K562 (cell line): Measurements from ENCODE around the gene SPRR2E. TPM values are rescaled to one million over a fixed set of nuclear protein-coding genes. Genes with fewer than 3 reads are reported as not detected.

ENCODE experiments used
- ATF1 ChIP-seq, 2 experiments: fragments of 450-650 bp in 1 of 2; IDR thresholded peaks; 2 replicates each; pipeline ENCODE4 v1.6.1; 2016; ENCODE audit warnings: missing compliant biosample characterization in 1 of 2, missing genetic modification characterization in 1 of 2
- BCL6 ChIP-seq: fragments of 250-450 bp; sonication (Bioruptor Pico); IDR thresholded peaks from 2 replicates; pipeline ENCODE4 v1.4.0; 2020
- CREM ChIP-seq: IDR thresholded peaks from 2 replicates; pipeline ENCODE4 v1.6.1; 2014; ENCODE audit warnings: antibody characterized with exemption, low read depth
- EP300 ChIP-seq: IDR thresholded peaks from 2 replicates; pipeline ENCODE4 v1.6.1; 2012; ENCODE audit warnings: low read length, improper control_type of control experiment
- FOXM1 ChIP-seq, 2 experiments: fragments of 450-650 bp in 1 of 2; sonication (generic) in 1 of 2; formaldehyde crosslinking in 1 of 2; IDR thresholded peaks; 2 replicates each; pipeline versions ENCODE4 v1.6.1 to v1.9.0; 2017 to 2022; ENCODE audit warnings: low read depth in 2 of 2, mild to moderate bottlenecking in 2 of 2, missing genetic modification reagents in 1 of 2, moderate library complexity in 1 of 2
- HDGF ChIP-seq: fragments of 450-650 bp; IDR thresholded peaks from 2 replicates; pipeline ENCODE4 v1.6.1; 2016
- KAT7 ChIP-seq: sonication (generic); formaldehyde crosslinking; IDR thresholded peaks from 2 replicates; pipeline ENCODE4 v1.8.0; 2022; ENCODE audit warnings: missing genetic modification reagents, mild to moderate bottlenecking, borderline replicate concordance
- KLF16 ChIP-seq: IDR thresholded peaks from 2 replicates; pipeline ENCODE4 v1.6.1; 2016; ENCODE audit warnings: antibody characterized with exemption
- MYC ChIP-seq, 2 experiments: fragments of 250-450 bp in 1 of 2; sonication (Bioruptor Pico) in 1 of 2; IDR thresholded peaks; 2 replicates each; pipeline versions ENCODE4 v1.5.1 to v1.6.1; 2012 to 2021; ENCODE audit warnings: low read depth in 2 of 2, borderline replicate concordance in 1 of 2, improper control_type of control experiment in 1 of 2, low read length in 1 of 2, mild to moderate bottlenecking in 1 of 2, moderate library complexity in 1 of 2
- MYNN ChIP-seq, 2 experiments: sonication (generic); formaldehyde crosslinking in 1 of 2; IDR thresholded peaks; 2 replicates each; pipeline versions ENCODE4 v1.5.0 to v1.6.1; 2016 to 2020; ENCODE audit warnings: antibody characterized with exemption in 1 of 2, missing genetic modification reagents in 1 of 2
- POLR2AphosphoS5 ChIP-seq: IDR thresholded peaks from 2 replicates; pipeline ENCODE4 v1.6.1; 2011; ENCODE audit warnings: mild to moderate bottlenecking, low read depth, low read length, moderate library complexity; ENCODE audit not compliant: control insufficient read depth, insufficient read depth
- POLR2G ChIP-seq: fragments of 200-400 bp; formaldehyde crosslinking; IDR thresholded peaks from 2 replicates; pipeline ENCODE4 v1.6.1; 2017; ENCODE audit warnings: low read depth, mild to moderate bottlenecking, antibody characterized with exemption, low read length, moderate library complexity
- PRPF4 ChIP-seq: fragments of 200-400 bp; formaldehyde crosslinking; IDR thresholded peaks from one replicate; pipeline ENCODE4 v1.6.1; 2017; ENCODE audit warnings: low read length, low read depth, mild to moderate bottlenecking; ENCODE audit not compliant: insufficient read depth, poor library complexity, severe bottlenecking
- SOX6 ChIP-seq: fragments of 450-650 bp; IDR thresholded peaks from 2 replicates; pipeline ENCODE4 v1.6.1; 2014; ENCODE audit warnings: mild to moderate bottlenecking
- ZNF695 ChIP-seq: fragments of 450-650 bp; formaldehyde crosslinking; IDR thresholded peaks from 2 replicates; pipeline ENCODE4 v1.4.0; 2020; ENCODE audit warnings: mild to moderate bottlenecking, moderate library complexity
- ZNF766 ChIP-seq: fragments of 200-800 bp; sonication (Bioruptor generic); conservative IDR thresholded peaks from 2 replicates; pipeline ENCODE4 v1.6.1; 2016; ENCODE audit warnings: missing genetic modification characterization, missing compliant biosample characterization
- polyA plus RNA-seq, 8 experiments: library from polyadenylated mRNA; depleted of rRNA in 4 of 8; stranded (reverse) in 5 of 8; unstranded in 3 of 8; fragments of >200 nt; fragmentation: Nextera tagmentation in 2 of 8; fragmentation: Illumina TruSeq in 1 of 8; extraction: Ambion mirVana in 2 of 8; extraction: Trizol in 1 of 8; gene quantifications; 2 replicates each; pipeline versions ENCODE4 v1.2.1 to v1.2.3, GENCODE V29; 2011 to 2014; ENCODE audit warnings: inconsistent platforms in 1 of 8, missing spikeins in 1 of 8
- total RNA-seq, 7 experiments: library from RNA; depleted of rRNA in 6 of 7; stranded (reverse); fragments of >200 nt in 6 of 7; fragmentation: Illumina TruSeq in 2 of 7; extraction: Trizol in 2 of 7; gene quantifications; 2 replicates each; pipeline versions ENCODE4 v1.2.1 to v1.2.3, GENCODE V29; 2011 to 2021; ENCODE audit warnings: low replicate concordance in 1 of 7
- TF ChIP-seq, protein P1 (sequence below): fragments of 200-800 bp; sonication (Bioruptor generic); IDR thresholded peaks from 2 replicates; pipeline ENCODE4 v1.6.1; 2017; ENCODE audit warnings: missing genetic modification characterization, missing compliant biosample characterization
- TF ChIP-seq, protein P2 (sequence below): IDR thresholded peaks from 2 replicates; pipeline ENCODE4 v1.6.1; 2011; ENCODE audit not compliant: insufficient read length; ENCODE audit errors: extremely low read depth
- TF ChIP-seq, protein P3 (sequence below): sonication (generic); formaldehyde crosslinking; IDR thresholded peaks from 2 replicates; pipeline ENCODE4 v1.8.1; 2023; ENCODE audit warnings: mild to moderate bottlenecking, missing genetic modification reagents, moderate library complexity

The SPRR2E gene
- total and polyA plus RNA-seq, 9 of the 15 experiments (the other 6 are each of a cell fraction or from before 2014, with no cell fraction given) = not detected

DNA sequence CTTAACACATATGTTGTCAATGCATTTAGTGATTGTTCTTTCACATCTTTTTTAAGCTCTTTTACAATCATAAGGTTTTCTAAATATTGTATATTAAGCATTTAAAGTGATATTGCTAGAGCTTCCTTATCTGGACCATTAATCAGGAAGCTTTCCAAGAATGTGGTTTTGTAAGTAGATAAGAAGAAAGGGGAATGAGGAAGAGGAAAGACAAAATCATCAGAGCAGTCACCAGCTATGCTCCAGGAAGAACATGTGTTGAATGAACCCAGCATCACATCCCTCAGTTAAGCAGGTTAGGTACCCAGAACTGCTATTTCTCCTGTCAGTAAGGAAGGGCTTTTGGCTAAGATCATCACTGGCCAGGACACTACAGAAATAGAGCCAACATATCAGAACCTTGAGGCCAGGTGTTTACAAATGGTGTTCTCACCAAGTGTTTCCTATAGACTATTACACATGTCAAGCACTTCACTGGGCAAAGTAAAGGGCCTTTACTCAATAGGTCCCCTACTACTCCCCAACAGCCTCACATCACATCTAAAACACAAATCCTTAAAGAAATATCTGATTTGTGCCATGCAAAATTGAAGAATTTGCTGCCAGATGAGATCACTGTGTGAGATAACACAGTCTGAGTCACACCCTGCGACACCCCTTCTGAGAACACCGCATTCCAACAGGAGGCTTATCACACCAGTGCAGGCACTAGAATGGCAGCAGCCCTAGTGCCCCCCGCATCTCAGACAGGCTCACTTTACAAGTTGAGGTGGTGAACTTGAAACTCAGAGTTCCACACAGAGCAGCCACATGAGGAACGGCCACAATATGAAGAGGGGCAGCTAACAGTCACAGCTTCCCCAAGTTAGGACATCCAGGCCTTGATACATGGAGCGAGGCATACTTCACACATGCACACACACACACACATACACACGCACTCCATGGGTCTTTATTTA is 35.2 kb downstream of the SPRR2E start (continued):
- TF ChIP-seq, protein P1, sequence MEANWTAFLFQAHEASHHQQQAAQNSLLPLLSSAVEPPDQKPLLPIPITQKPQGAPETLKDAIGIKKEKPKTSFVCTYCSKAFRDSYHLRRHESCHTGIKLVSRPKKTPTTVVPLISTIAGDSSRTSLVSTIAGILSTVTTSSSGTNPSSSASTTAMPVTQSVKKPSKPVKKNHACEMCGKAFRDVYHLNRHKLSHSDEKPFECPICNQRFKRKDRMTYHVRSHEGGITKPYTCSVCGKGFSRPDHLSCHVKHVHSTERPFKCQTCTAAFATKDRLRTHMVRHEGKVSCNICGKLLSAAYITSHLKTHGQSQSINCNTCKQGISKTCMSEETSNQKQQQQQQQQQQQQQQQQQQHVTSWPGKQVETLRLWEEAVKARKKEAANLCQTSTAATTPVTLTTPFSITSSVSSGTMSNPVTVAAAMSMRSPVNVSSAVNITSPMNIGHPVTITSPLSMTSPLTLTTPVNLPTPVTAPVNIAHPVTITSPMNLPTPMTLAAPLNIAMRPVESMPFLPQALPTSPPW (CRISPR knock-in tag) = peak; percentile 75
- TF ChIP-seq ZNF766 (CRISPR knock-in tag) (peak; percentile 33; the same call in 1 of the 2 replicates), KLF16 (peak; percentile 90), HDGF (no peak), SOX6 (peak; percentile 81), POLR2G (no peak), KAT7 (CRISPR knock-in tag) (no peak), CREM (peak; percentile 88), PRPF4 (no peak), POLR2AphosphoS5 (peak; percentile 85), FOXM1 (IDR thresholded peaks at IDR 0.05; ENCODE audit: low read depth) (peak; percentile 59), FOXM1 (CRISPR knock-in tag; IDR thresholded peaks at IDR 0.05; ENCODE audit: low read depth) (no peak), ZNF695 (no peak), BCL6 (CRISPR knock-in tag) (peak; percentile 96; the same call in 1 of the 2 replicates), ATF1 (CRISPR knock-in tag; IDR thresholded peaks at IDR 0.05) (no peak), ATF1 (tag; IDR thresholded peaks at IDR 0.05) (peak; percentile 71), EP300 (peak; percentile 93), MYC (IDR thresholded peaks at IDR 0.05; ENCODE audit: low read depth, low read length) (0 out of 2 replicates have a peak, but pooled peaks have one; percentile 9), MYC (CRISPR knock-in tag; IDR thresholded peaks at IDR 0.05; ENCODE audit: borderline replicate concordance, low read depth) (no peak), MYNN (IDR thresholded peaks at IDR 0.05) (peak; percentile 91), MYNN (CRISPR knock-in tag; IDR thresholded peaks at IDR 0.05) (no peak)
- TF ChIP-seq, protein P2, sequence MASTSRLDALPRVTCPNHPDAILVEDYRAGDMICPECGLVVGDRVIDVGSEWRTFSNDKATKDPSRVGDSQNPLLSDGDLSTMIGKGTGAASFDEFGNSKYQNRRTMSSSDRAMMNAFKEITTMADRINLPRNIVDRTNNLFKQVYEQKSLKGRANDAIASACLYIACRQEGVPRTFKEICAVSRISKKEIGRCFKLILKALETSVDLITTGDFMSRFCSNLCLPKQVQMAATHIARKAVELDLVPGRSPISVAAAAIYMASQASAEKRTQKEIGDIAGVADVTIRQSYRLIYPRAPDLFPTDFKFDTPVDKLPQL = no peak
- TF ChIP-seq, protein P3, sequence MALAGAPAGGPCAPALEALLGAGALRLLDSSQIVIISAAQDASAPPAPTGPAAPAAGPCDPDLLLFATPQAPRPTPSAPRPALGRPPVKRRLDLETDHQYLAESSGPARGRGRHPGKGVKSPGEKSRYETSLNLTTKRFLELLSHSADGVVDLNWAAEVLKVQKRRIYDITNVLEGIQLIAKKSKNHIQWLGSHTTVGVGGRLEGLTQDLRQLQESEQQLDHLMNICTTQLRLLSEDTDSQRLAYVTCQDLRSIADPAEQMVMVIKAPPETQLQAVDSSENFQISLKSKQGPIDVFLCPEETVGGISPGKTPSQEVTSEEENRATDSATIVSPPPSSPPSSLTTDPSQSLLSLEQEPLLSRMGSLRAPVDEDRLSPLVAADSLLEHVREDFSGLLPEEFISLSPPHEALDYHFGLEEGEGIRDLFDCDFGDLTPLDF (CRISPR knock-in tag) = no peak
